IPS-11a (cell line): Measurements from ENCODE around the gene MAPK8IP2.
"Not testable (repeated sequence)": the region's sequence is repeated elsewhere in the genome, so short reads cannot be mapped to it uniquely, and the experiment has no call there.

ENCODE experiments used
- H3K4me3 ChIP-seq: one replicate; pipeline ENCODE4 v1.5.1; 2013; ENCODE audit warnings: low read depth, low read length, control low read depth

MAPK8IP2 gene

DNA sequence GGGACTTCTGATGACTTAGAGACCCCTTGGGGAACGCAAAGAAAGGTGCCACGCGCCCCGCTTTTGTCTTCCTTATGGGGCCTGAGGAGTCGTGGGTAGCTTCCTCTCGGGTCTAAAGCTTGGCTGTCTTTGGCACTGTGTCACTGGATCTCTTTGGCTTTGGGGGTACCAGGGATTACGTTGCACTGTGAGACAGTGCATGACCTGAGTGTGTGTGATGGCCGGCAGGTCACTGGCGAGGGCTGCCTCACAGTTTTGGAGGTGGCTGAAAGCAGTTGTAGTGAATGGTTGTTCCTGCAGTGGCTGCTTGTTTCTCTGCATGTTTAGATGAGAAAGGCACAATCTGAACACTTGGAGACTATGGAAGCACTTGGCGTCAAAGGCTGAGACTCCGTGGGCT is 33.2 kb downstream of the MAPK8IP2 start:
- no peak overlapping the region for H3K4me3 ChIP-seq

DNA sequence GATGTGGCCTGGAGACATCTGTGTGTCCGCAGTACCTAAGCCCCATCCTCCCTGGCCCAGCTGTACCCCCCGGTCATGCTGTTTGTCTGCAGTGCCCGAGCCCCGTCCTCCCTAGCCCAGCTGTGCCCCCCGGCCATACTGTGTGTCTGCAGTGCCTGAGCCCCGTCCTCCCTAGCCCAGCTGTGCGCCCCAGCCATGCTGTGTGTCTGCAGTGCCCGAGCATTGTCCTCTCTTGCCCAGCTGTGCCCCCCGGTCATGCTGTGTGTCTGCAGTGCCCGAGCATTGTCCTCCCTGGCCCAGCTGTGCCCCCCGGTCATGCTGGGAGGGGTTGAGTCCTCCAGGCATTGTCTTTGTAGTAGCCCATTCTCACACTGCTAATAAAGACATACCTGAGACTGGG is 35.0 kb downstream of the MAPK8IP2 start:
- H3K4me3 ChIP-seq, result no peak overlapping the region

- not testable (repeated sequence) for H3K4me3 ChIP-seq
Observed at GRCh38 chr22:50640296-50640695, 39.7 kb downstream of the MAPK8IP2 start.

DNA sequence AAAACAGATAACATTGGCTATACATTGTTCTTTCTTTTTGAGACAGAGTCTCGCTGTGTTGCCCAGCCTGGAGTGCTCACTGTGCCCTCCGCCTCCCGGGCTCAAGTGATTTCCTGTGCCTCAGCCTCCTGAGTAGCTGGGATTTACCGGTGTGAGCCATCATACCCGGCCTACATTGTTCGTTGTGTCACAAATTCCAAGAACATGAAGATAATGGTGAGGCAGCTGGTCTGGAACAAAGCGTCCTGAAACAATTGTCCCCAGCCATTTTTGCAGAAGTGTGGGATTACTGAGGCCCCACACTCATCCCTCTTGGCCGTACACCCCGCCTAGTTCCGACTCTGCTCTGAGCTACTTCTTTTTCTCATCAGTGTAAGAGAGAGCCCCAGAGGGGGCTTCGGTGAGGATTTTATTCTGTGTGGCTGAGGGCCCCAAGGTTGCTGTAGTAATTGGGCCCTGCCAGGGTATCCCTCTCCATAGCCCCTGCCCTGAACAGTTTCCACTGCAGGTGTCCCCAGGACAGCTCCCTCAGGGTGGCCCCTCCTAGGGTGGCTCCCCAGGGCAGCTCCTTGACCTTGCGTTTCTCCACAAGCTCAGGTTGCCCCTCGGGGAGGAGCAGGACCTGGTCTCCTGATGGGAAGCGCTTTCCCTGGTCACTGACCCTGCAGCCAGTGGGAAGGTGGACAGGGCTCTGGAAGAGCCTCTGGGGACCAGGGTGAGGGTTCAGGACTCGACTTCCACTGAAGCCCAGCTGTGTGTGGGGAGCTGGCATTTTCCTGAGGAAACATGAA is 40.5 kb downstream of the MAPK8IP2 start:
- no peak overlapping the region for H3K4me3 ChIP-seq

GRCh38 chr22:50641696-50642607 is 41.4 kb downstream of the MAPK8IP2 start:
- no peak overlapping the region for H3K4me3 ChIP-seq

- H3K4me3 ChIP-seq, result not testable (repeated sequence)
Observed at GRCh38 chr22:50643021-50643820, 42.6 kb downstream of the MAPK8IP2 start.

- H3K4me3 ChIP-seq, result not testable (repeated sequence)
Observed at GRCh38 chr22:50643821-50644101, 43.2 kb downstream of the MAPK8IP2 start.

- H3K4me3 ChIP-seq, result no peak overlapping the region
Observed at GRCh38 chr22:50653256-50653655, 52.7 kb downstream of the MAPK8IP2 start.

GRCh38 chr22:50654664-50655063 is 54.1 kb downstream of the MAPK8IP2 start:
- not testable (repeated sequence) for H3K4me3 ChIP-seq

DNA sequence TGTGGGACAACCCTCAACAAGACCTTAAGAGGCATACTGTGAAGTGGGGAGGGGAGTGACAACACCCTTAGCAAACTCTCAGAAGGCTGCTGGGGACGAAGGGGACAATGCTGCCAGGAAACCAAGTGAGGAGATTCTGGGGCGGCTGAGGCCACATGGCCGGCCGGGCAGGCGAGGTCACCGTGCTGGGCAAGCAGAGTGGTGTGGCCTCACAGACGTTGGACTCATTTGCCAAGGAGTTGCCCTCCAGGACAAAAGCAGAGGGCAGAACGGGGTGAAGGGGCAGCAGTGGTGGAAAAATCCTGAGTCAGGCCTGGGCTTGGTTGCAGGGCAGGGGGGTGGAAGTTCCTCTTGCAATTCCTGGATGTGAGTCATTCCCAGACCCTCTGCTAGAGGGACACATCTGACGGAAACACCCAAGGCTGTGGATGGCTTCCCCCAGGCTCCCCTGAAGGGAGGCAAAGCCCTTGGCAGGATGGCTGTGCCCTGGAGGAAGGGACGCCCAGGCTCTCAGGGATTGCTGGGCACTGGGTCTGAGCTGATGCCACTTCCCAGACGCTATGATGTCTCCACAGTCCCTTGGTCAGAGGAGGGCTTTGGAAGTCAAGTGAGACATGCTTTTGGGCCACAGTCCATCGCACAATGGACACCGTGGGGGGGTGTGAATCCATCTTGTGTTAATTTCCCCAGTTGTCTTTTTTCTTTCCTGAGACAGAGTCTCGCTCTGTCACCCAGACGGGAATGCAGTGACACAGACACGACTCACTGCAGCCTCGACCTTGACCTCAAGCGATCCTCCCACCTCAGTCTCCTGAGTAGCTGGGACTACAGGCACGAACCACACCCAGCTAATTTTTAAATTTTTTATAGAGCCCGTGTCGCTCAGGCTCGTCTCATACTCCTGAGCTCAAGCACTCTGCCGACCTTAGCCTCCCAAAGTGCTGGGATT is 55.8 kb downstream of the MAPK8IP2 start:
- H3K4me3 ChIP-seq, result no peak overlapping the region

- no peak overlapping the region for H3K4me3 ChIP-seq
Observed at GRCh38 chr22:50657925-50658324, 57.3 kb downstream of the MAPK8IP2 start.

DNA sequence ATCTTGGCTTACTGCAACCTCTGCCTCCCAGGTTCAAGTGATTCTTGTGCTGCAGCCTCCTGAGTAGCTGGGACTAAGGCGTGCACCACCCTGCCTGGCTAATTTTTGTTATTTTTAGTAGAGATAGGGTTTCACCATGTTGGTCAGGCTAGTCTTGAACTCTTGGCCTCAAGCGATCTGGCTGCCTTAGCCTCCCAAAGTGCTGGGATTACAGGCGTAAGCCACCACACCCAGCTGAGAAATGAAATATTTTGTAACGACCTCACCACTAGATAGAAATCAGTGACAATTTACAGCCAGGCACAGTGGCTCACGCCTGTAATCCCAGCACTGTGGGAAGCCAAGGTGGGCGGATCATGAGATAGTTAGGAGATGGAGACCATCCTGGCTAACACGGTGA is 59.1 kb downstream of the MAPK8IP2 start:
- not testable (repeated sequence) for H3K4me3 ChIP-seq

GRCh38 chr22:50660306-50660705 is 59.7 kb downstream of the MAPK8IP2 start:
- no peak overlapping the region for H3K4me3 ChIP-seq
